Measurements from ENCODE around the gene PHF8.

The PHF8 gene

GRCh38 chrX:54030329-54030728 is 13.9 kb downstream of the PHF8 start:
- Histone ChIP-seq H3K27ac (ENCODE audit: insufficient read depth, low read length, poor library complexity, severe bottlenecking) (no peak overlapping the region), H3K4me1 (ENCODE audit: control insufficient read depth, insufficient read depth, low read length, poor library complexity, severe bottlenecking) (no peaks in the 10 kb centered on the region), H3K9me3 (ENCODE audit: control insufficient read depth, low read length) (no peaks in the 10 kb centered on the region), H3K4me3 (ENCODE audit: insufficient read depth, low read depth, low read length, poor library complexity, severe bottlenecking) (no peak overlapping the region), H3K36me3 (ENCODE audit: control insufficient read depth, insufficient read depth, low read length) (peaks cover 28% of the 10 kb centered on the region), H3K27me3 (replicated peaks; ENCODE audit: control insufficient read depth, insufficient read depth, low read length, poor library complexity, severe bottlenecking) (no peaks in the 10 kb centered on the region)
- no peak for DNase-seq

GRCh38 chrX:54029529-54030143 is 14.6 kb downstream of the PHF8 start:
- no peak overlapping the region for H3K27ac ChIP-seq (ENCODE audit: insufficient read depth, low read length, poor library complexity, severe bottlenecking)
- no peaks in the 10 kb centered on the region for H3K27me3 ChIP-seq (replicated peaks; ENCODE audit: control insufficient read depth, insufficient read depth, low read length, poor library complexity, severe bottlenecking)
- H3K4me3 ChIP-seq (ENCODE audit: insufficient read depth, low read depth, low read length, poor library complexity, severe bottlenecking): no peak overlapping the region
- H3K9me3 ChIP-seq (ENCODE audit: control insufficient read depth, low read length): no peaks in the 10 kb centered on the region
- peaks cover 28% of the 10 kb centered on the region for H3K36me3 ChIP-seq (ENCODE audit: control insufficient read depth, insufficient read depth, low read length)
- no peak for DNase-seq
- no peaks in the 10 kb centered on the region for H3K4me1 ChIP-seq (ENCODE audit: control insufficient read depth, insufficient read depth, low read length, poor library complexity, severe bottlenecking)

DNA sequence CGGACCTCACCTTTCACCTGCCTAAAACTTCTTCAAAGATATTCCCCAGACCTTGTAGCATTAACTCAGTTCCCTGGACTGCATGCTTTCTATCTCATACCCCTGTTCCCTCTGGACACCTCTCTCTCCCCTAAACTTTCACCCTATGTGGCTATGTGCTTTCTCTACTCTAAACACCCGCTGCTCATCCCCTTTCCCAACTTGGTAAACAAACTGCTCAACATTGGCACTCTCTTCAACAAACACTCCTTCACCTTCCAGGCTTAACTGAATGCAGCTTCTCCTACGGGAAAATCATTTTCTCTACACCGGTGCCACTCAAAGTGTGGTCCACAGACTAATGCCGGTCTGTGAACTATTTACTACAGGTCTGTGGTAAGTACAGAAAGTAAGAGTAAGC is 19.9 kb downstream of the PHF8 start:
- Histone ChIP-seq H3K36me3 (ENCODE audit: control insufficient read depth, insufficient read depth, low read length) (peaks cover 11% of the 10 kb centered on the region), H3K4me1 (ENCODE audit: control insufficient read depth, insufficient read depth, low read length, poor library complexity, severe bottlenecking) (no peaks in the 10 kb centered on the region), H3K27ac (ENCODE audit: insufficient read depth, low read length, poor library complexity, severe bottlenecking) (no peak overlapping the region), H3K27me3 (replicated peaks; ENCODE audit: control insufficient read depth, insufficient read depth, low read length, poor library complexity, severe bottlenecking) (no peaks in the 10 kb centered on the region), H3K9me3 (ENCODE audit: control insufficient read depth, low read length) (no peaks in the 10 kb centered on the region), H3K4me3 (ENCODE audit: insufficient read depth, low read depth, low read length, poor library complexity, severe bottlenecking) (no peak overlapping the region)
- no peak for DNase-seq

DNA sequence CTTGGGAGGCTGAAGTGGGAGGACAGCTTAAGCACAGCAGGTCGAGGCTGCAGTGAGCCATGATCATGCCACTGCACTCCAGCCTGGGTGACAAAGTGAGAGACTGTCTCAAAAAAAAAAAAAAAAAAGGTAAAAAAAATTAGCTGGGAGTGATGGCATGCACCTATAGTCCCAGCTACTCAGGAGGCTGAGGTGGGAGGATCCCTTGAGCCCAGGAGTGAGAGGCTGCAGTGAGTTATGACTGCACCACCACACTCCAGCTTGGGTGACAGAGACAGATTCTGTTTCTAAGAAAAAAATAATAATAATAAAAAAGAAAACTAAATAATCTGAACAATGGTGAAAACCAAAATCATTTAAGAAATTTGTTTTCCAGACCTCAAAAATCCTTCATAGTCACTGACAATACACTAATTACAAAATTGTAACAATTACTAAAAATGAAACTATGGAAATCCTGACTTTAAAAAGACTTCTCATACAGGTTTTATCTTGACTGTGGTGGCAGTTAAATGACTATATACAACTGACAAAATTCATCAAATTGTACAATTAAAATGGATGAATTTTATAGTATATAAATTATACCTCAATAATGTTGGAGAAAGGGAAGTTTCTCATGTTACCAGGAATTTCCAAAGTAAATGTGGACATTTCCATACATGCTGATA is 31.3 kb downstream of the PHF8 start:
- Histone ChIP-seq H3K9me3 (ENCODE audit: control insufficient read depth, low read length) (no peaks in the 10 kb centered on the region), H3K36me3 (ENCODE audit: control insufficient read depth, insufficient read depth, low read length) (peaks cover 17% of the 10 kb centered on the region), H3K4me3 (ENCODE audit: insufficient read depth, low read depth, low read length, poor library complexity, severe bottlenecking) (no peak overlapping the region), H3K27ac (ENCODE audit: insufficient read depth, low read length, poor library complexity, severe bottlenecking) (no peak overlapping the region), H3K4me1 (ENCODE audit: control insufficient read depth, insufficient read depth, low read length, poor library complexity, severe bottlenecking) (no peaks in the 10 kb centered on the region), H3K27me3 (replicated peaks; ENCODE audit: control insufficient read depth, insufficient read depth, low read length, poor library complexity, severe bottlenecking) (no peaks in the 10 kb centered on the region)
- no peak for DNase-seq

DNA sequence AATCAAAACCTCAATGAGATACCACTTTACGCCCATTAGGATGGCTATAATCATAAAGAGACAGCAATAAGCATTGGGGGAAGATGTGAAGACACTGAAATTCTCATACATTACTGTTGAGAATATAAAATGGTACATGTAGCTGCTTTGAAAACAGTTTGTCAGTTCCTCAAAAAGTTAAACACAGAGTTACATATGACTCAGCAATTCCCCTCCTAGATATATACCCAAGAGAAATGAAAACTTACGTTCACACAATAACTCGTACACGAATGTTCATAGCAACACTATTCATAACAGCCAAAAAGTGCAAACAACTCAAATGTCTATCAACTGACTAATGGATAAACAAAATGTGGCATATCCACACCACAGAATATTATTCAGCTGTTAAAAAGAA is 36.6 kb downstream of the PHF8 start:
- DNase-seq: no peak
- Histone ChIP-seq H3K36me3 (ENCODE audit: control insufficient read depth, insufficient read depth, low read length) (peaks cover under 1% of the 10 kb centered on the region), H3K4me3 (ENCODE audit: insufficient read depth, low read depth, low read length, poor library complexity, severe bottlenecking) (no peak overlapping the region), H3K9me3 (ENCODE audit: control insufficient read depth, low read length) (no peaks in the 10 kb centered on the region), H3K27ac (ENCODE audit: insufficient read depth, low read length, poor library complexity, severe bottlenecking) (no peak overlapping the region), H3K27me3 (replicated peaks; ENCODE audit: control insufficient read depth, insufficient read depth, low read length, poor library complexity, severe bottlenecking) (no peaks in the 10 kb centered on the region), H3K4me1 (ENCODE audit: control insufficient read depth, insufficient read depth, low read length, poor library complexity, severe bottlenecking) (no peaks in the 10 kb centered on the region)

- H3K9me3 ChIP-seq (ENCODE audit: control insufficient read depth, low read length): no peaks in the 10 kb centered on the region
- H3K36me3 ChIP-seq (ENCODE audit: control insufficient read depth, insufficient read depth, low read length): peaks cover 43% of the 10 kb centered on the region
These were observed 46.5 kb downstream of the PHF8 start for GRCh38 chrX:53997724-53998123.

GRCh38 chrX:53992589-53992988 is 51.7 kb downstream of the PHF8 start:
- H3K4me1 ChIP-seq (ENCODE audit: control insufficient read depth, insufficient read depth, low read length, poor library complexity, severe bottlenecking): no peaks in the 10 kb centered on the region
- peaks cover 23% of the 10 kb centered on the region for H3K36me3 ChIP-seq (ENCODE audit: control insufficient read depth, insufficient read depth, low read length)
- H3K27me3 ChIP-seq (replicated peaks; ENCODE audit: control insufficient read depth, insufficient read depth, low read length, poor library complexity, severe bottlenecking): no peaks in the 10 kb centered on the region
- no peak for DNase-seq
- no peak overlapping the region for H3K27ac ChIP-seq (ENCODE audit: insufficient read depth, low read length, poor library complexity, severe bottlenecking)
- no peaks in the 10 kb centered on the region for H3K9me3 ChIP-seq (ENCODE audit: control insufficient read depth, low read length)
- H3K4me3 ChIP-seq (ENCODE audit: insufficient read depth, low read depth, low read length, poor library complexity, severe bottlenecking): no peak overlapping the region

More at GRCh38 chrX:53997724-53998123, 46.5 kb downstream of the PHF8 start:
- Histone ChIP-seq H3K27ac (ENCODE audit: insufficient read depth, low read length, poor library complexity, severe bottlenecking) (no peak overlapping the region), H3K27me3 (replicated peaks; ENCODE audit: control insufficient read depth, insufficient read depth, low read length, poor library complexity, severe bottlenecking) (no peaks in the 10 kb centered on the region), H3K4me3 (ENCODE audit: insufficient read depth, low read depth, low read length, poor library complexity, severe bottlenecking) (no peak overlapping the region), H3K4me1 (ENCODE audit: control insufficient read depth, insufficient read depth, low read length, poor library complexity, severe bottlenecking) (no peaks in the 10 kb centered on the region)
- DNase-seq: no peak

GRCh38 chrX:53990171-53990570 is 54.1 kb downstream of the PHF8 start:
- H3K4me3 ChIP-seq (ENCODE audit: insufficient read depth, low read depth, low read length, poor library complexity, severe bottlenecking): no peak overlapping the region
- no peak overlapping the region for H3K27ac ChIP-seq (ENCODE audit: insufficient read depth, low read length, poor library complexity, severe bottlenecking)
- H3K4me1 ChIP-seq (ENCODE audit: control insufficient read depth, insufficient read depth, low read length, poor library complexity, severe bottlenecking): no peaks in the 10 kb centered on the region
- no peak for DNase-seq
- H3K36me3 ChIP-seq (ENCODE audit: control insufficient read depth, insufficient read depth, low read length): peaks cover 28% of the 10 kb centered on the region
- no peaks in the 10 kb centered on the region for H3K9me3 ChIP-seq (ENCODE audit: control insufficient read depth, low read length)
- no peaks in the 10 kb centered on the region for H3K27me3 ChIP-seq (replicated peaks; ENCODE audit: control insufficient read depth, insufficient read depth, low read length, poor library complexity, severe bottlenecking)

GRCh38 chrX:53984895-53985294 is 59.4 kb downstream of the PHF8 start:
- H3K4me3 ChIP-seq (ENCODE audit: insufficient read depth, low read depth, low read length, poor library complexity, severe bottlenecking): no peak overlapping the region
- H3K4me1 ChIP-seq (ENCODE audit: control insufficient read depth, insufficient read depth, low read length, poor library complexity, severe bottlenecking): no peaks in the 10 kb centered on the region
- H3K36me3 ChIP-seq (ENCODE audit: control insufficient read depth, insufficient read depth, low read length): peaks cover 7% of the 10 kb centered on the region
- H3K27ac ChIP-seq (ENCODE audit: insufficient read depth, low read length, poor library complexity, severe bottlenecking): no peak overlapping the region
- DNase-seq: no peak
- no peaks in the 10 kb centered on the region for H3K9me3 ChIP-seq (ENCODE audit: control insufficient read depth, low read length)
- H3K27me3 ChIP-seq (replicated peaks; ENCODE audit: control insufficient read depth, insufficient read depth, low read length, poor library complexity, severe bottlenecking): no peaks in the 10 kb centered on the region

- no peak overlapping the region for H3K4me3 ChIP-seq (ENCODE audit: insufficient read depth, low read depth, low read length, poor library complexity, severe bottlenecking)
- H3K4me1 ChIP-seq (ENCODE audit: control insufficient read depth, insufficient read depth, low read length, poor library complexity, severe bottlenecking): no peaks in the 10 kb centered on the region
- no peak overlapping the region for H3K27ac ChIP-seq (ENCODE audit: insufficient read depth, low read length, poor library complexity, severe bottlenecking)
- no peaks in the 10 kb centered on the region for H3K9me3 ChIP-seq (ENCODE audit: control insufficient read depth, low read length)
- H3K36me3 ChIP-seq (ENCODE audit: control insufficient read depth, insufficient read depth, low read length): no peaks in the 10 kb centered on the region
- no peaks in the 10 kb centered on the region for H3K27me3 ChIP-seq (replicated peaks; ENCODE audit: control insufficient read depth, insufficient read depth, low read length, poor library complexity, severe bottlenecking)
- DNase-seq: no peak
These were observed 69.7 kb downstream of the PHF8 start for GRCh38 chrX:53974529-53974928.
